K562 (cell line): ENCODE data around the gene ATAD3C. TPM values are rescaled to one million over a fixed set of nuclear protein-coding genes. Genes with fewer than 3 reads are reported as not detected.

Source experiments
- ATAC-seq: fragments of 200-7000 bp; cut with Tn5 transposase; 3 replicates; pipeline ENCODE4 v1.9.1; 2020; ENCODE audit warnings: moderate library complexity
- BruUV-seq: library from RNA; stranded (reverse); fragments of 400-500 nt; replicated peaks from 2 replicates; lab custom pipeline; 2021; lab: Mats Ljungman, UMichigan
- CTCF ChIA-PET: fragments of 300-600 bp; formaldehyde crosslinking; extraction: SDS; loops from one replicate; lab custom pipeline; 2021; ENCODE audit warnings: low intra/inter-chr PET ratio; lab: Yijun Ruan, JAX
- POLR2A ChIA-PET: fragments of 300-600, 350-650 bp; sonication (Branson Sonifier 250); formaldehyde crosslinking; extraction: SDS; loops from one replicate; lab custom pipeline; 2021; ENCODE audit warnings: antibody characterized with exemption, inconsistent platforms; lab: Yijun Ruan, JAX
- DNase-seq, 4 experiments: peaks; one replicate each; pipeline versions ENCODE4 v3.0.0 to v3.0.0-alpha.2; 2011 to 2018; ENCODE audit warnings: low spot score in 3 of 4, mixed read lengths in 3 of 4; ENCODE audit errors: extremely low read depth in 1 of 4
- FAIRE-seq: peaks from 2 replicates; lab custom pipeline; 2011; peaks lifted over from hg19 to GRCh38; lab: Jason Lieb, UNC
- H2AFZ ChIP-seq: 2 replicates; pipeline ENCODE4 v1.6.0; 2011; ENCODE audit warnings: low read depth, low read length, control low read depth, inconsistent platforms
- H3K27ac ChIP-seq: fragments of 200-600 bp; 3 replicates; pipeline ENCODE4 v1.8.0; 2011; ENCODE audit warnings: low read depth, mild to moderate bottlenecking, control low read depth, inconsistent platforms, low read length, moderate library complexity, mixed read lengths; ENCODE audit errors: extremely low read depth
- H3K27me3 ChIP-seq, 2 experiments: fragments of 300-600 bp in 1 of 2; 2 replicates in 1 of 2; 3 replicates in 1 of 2; pipeline versions ENCODE4 v1.6.0 to v1.8.0; 2011; ENCODE audit warnings: inconsistent platforms in 2 of 2, low read length in 2 of 2, mild to moderate bottlenecking in 1 of 2, mixed read lengths in 1 of 2, moderate library complexity in 1 of 2; ENCODE audit not compliant: control insufficient read depth in 2 of 2, insufficient read depth in 2 of 2
- H3K36me3 ChIP-seq: fragments of 300-600 bp; 3 replicates; pipeline ENCODE4 v1.8.0; 2011; ENCODE audit warnings: mild to moderate bottlenecking, low read length, inconsistent platforms; ENCODE audit not compliant: control insufficient read depth, insufficient read depth
- H3K4me1 ChIP-seq, 2 experiments: fragments of 200-600 bp in 1 of 2; replicated peaks in 1 of 2; 2 replicates in 1 of 2; 3 replicates in 1 of 2; pipeline versions ENCODE4 v1.5.1 to v1.8.0; 2011; ENCODE audit warnings: inconsistent platforms in 2 of 2, low read length in 2 of 2, mild to moderate bottlenecking in 1 of 2, mixed read lengths in 1 of 2, moderate library complexity in 1 of 2; ENCODE audit not compliant: control insufficient read depth in 2 of 2, insufficient read depth in 2 of 2
- H3K4me2 ChIP-seq: 2 replicates; pipeline ENCODE4 v1.6.1; 2011; ENCODE audit warnings: low read length, control low read depth, inconsistent platforms, mixed read lengths; ENCODE audit not compliant: insufficient read depth
- H3K4me3 ChIP-seq: fragments of 200-600 bp; sonication (generic), shearing (Covaris generic); 2 replicates; pipeline ENCODE4 v1.5.1; 2016; ENCODE audit warnings: control low read depth, inconsistent platforms
- H3K79me2 ChIP-seq: fragments of 200-600 bp; 3 replicates; pipeline ENCODE4 v1.8.0; 2011; ENCODE audit warnings: low read length, inconsistent platforms; ENCODE audit not compliant: control insufficient read depth, insufficient read depth
- H3K9ac ChIP-seq, 2 experiments: 2 replicates each; pipeline versions ENCODE4 v1.6.0 to v1.6.1; 2011; ENCODE audit warnings: low read depth in 2 of 2, low read length in 2 of 2, control low read depth in 1 of 2, inconsistent platforms in 1 of 2, mild to moderate bottlenecking in 1 of 2, mixed read lengths in 1 of 2; ENCODE audit not compliant: insufficient read depth in 1 of 2
- H3K9me1 ChIP-seq: one replicate; pipeline ENCODE4 v1.6.0; 2011; ENCODE audit warnings: inconsistent platforms, mild to moderate bottlenecking, low read length, moderate library complexity; ENCODE audit not compliant: control insufficient read depth, insufficient read depth
- H3K9me3 ChIP-seq: replicated peaks from 2 replicates; pipeline ENCODE4 v1.5.1; 2011; ENCODE audit warnings: low read depth, low read length, inconsistent platforms; ENCODE audit not compliant: control insufficient read depth, insufficient read depth
- H4K20me1 ChIP-seq: replicated peaks from 2 replicates; pipeline ENCODE4 v1.6.1; 2011; ENCODE audit warnings: low read length, inconsistent platforms, mixed read lengths; ENCODE audit not compliant: control insufficient read depth, insufficient read depth
- ARHGAP35 ChIP-seq: fragments of 450-650 bp; IDR thresholded peaks from 2 replicates; pipeline ENCODE4 v1.6.1; 2018; ENCODE audit not compliant: partially characterized antibody
- CCAR2 ChIP-seq: fragments of 200-400 bp; formaldehyde crosslinking; IDR thresholded peaks from 2 replicates; pipeline ENCODE4 v1.6.1; 2017; ENCODE audit warnings: mild to moderate bottlenecking, low read depth, low read length
- E2F8 ChIP-seq: fragments of 450-650 bp; IDR thresholded peaks from 2 replicates; pipeline ENCODE4 v1.7.1; 2018; ENCODE audit warnings: mild to moderate bottlenecking, low read depth; ENCODE audit not compliant: partially characterized antibody
- EP300 ChIP-seq: IDR thresholded peaks from 2 replicates; pipeline ENCODE4 v1.6.1; 2012; ENCODE audit warnings: low read length, improper control_type of control experiment
- HIVEP1 ChIP-seq: fragments of 250-450 bp; sonication (Bioruptor Pico); IDR thresholded peaks from 2 replicates; pipeline ENCODE4 v1.4.0; 2020; ENCODE audit warnings: mild to moderate bottlenecking
- HNRNPL ChIP-seq: fragments of 200-400 bp; formaldehyde crosslinking; IDR thresholded peaks from 2 replicates; pipeline ENCODE4 v1.6.1; 2017; ENCODE audit warnings: low read depth, mild to moderate bottlenecking, low read length
- ILK ChIP-seq: fragments of 450-650 bp; IDR thresholded peaks from 2 replicates; pipeline ENCODE4 v1.6.1; 2016; ENCODE audit warnings: missing genetic modification characterization, low read depth, mild to moderate bottlenecking, missing compliant biosample characterization, moderate library complexity, borderline replicate concordance
- NFIC ChIP-seq: fragments of 450-650 bp; IDR thresholded peaks from 2 replicates; pipeline ENCODE4 v1.6.1; 2017; ENCODE audit warnings: mild to moderate bottlenecking, inconsistent platforms
- POLR2A ChIP-seq: fragments of 450-650 bp; conservative IDR thresholded peaks from 2 replicates; pipeline ENCODE4 v1.6.1; 2016
- RBM22 ChIP-seq: fragments of 200-400 bp; formaldehyde crosslinking; IDR thresholded peaks from 2 replicates; pipeline ENCODE4 v1.6.1; 2018; ENCODE audit warnings: low read length, low read depth; ENCODE audit not compliant: poor library complexity, severe bottlenecking
- SIN3A ChIP-seq, 2 experiments: fragments of 150-350 bp in 1 of 2; IDR thresholded peaks; 2 replicates each; pipeline ENCODE4 v1.6.1; 2011 to 2016; ENCODE audit warnings: borderline replicate concordance in 2 of 2, low read depth in 2 of 2, low read length in 2 of 2, mild to moderate bottlenecking in 2 of 2, moderate library complexity in 2 of 2; ENCODE audit not compliant: control insufficient read depth in 1 of 2
- SNAPC5 ChIP-seq: fragments of 250-450 bp; sonication (Bioruptor Pico); IDR thresholded peaks from 2 replicates; pipeline ENCODE4 v1.8.0; 2021; ENCODE audit warnings: moderate library complexity, mild to moderate bottlenecking, inconsistent platforms
- SUPT5H ChIP-seq: fragments of 450-650 bp; IDR thresholded peaks from 2 replicates; pipeline ENCODE4 v1.6.1; 2016
- TGIF2 ChIP-seq: sonication (generic); formaldehyde crosslinking; IDR thresholded peaks from 2 replicates; pipeline ENCODE4 v1.8.1; 2022; ENCODE audit warnings: mild to moderate bottlenecking, missing genetic modification reagents, moderate library complexity
- TSHZ1 ChIP-seq: fragments of 250-450 bp; sonication (Bioruptor Pico); IDR thresholded peaks from 2 replicates; pipeline ENCODE4 v1.4.0; 2020; ENCODE audit warnings: mild to moderate bottlenecking, moderate library complexity
- WGBS: fragments of 100-300 bp; shearing (Covaris generic); methylation state at CpG from one replicate; pipeline ENCODE4 v1.1.6; 2016; ENCODE audit warnings: low coverage, mixed read lengths; ENCODE audit not compliant: insufficient coverage; ENCODE audit errors: missing lambda C conversion rate; 5-methylcytosine and 5-hydroxymethylcytosine counted together
- in situ Hi-C: fragments of 300-500 bp; cut with MboI; formaldehyde crosslinking; loops from 4 replicates; pipeline ENCODE4 v1.15.0; 2018; ENCODE audit warnings: inconsistent platforms, mixed read lengths
- intact Hi-C: fragments of 100-400 bp; cut with micrococcal nuclease; formaldehyde crosslinking; loops from 2 replicates; pipeline ENCODE4 v1.14.2; 2022
- polyA plus RNA-seq, 8 experiments: library from polyadenylated mRNA; depleted of rRNA in 4 of 8; stranded (reverse) in 5 of 8; unstranded in 3 of 8; fragments of >200 nt; fragmentation: Nextera tagmentation in 2 of 8; fragmentation: Illumina TruSeq in 1 of 8; extraction: Ambion mirVana in 2 of 8; extraction: Trizol in 1 of 8; gene quantifications; 2 replicates each; pipeline versions ENCODE4 v1.2.1 to v1.2.3, GENCODE V29; 2011 to 2014; ENCODE audit warnings: inconsistent platforms in 1 of 8, missing spikeins in 1 of 8
- total RNA-seq, 7 experiments: library from RNA; depleted of rRNA in 6 of 7; stranded (reverse); fragments of >200 nt in 6 of 7; fragmentation: Illumina TruSeq in 2 of 7; extraction: Trizol in 2 of 7; gene quantifications; 2 replicates each; pipeline versions ENCODE4 v1.2.1 to v1.2.3, GENCODE V29; 2011 to 2021; ENCODE audit warnings: low replicate concordance in 1 of 7

The ATAD3C gene
- total and polyA plus RNA-seq, 9 of the 15 experiments (the other 6 are each of a cell fraction or from before 2014, with no cell fraction given) = 0.03 to 0.18 TPM; not detected in 7

- in situ Hi-C loops (no loop called here), intact Hi-C loops (no loop called here)
- Histone ChIP-seq H3K9me3 (no peaks in the 10 kb centered on the region), H2AFZ (no peak overlapping the region), H3K36me3 (peaks cover 71% of the 10 kb centered on the region), H3K9me1 (no peaks in the 10 kb centered on the region), H3K27ac (no peak overlapping the region), H3K9ac (no peak overlapping the region; a peak in 1 of 4 replicates), H3K4me1 (peaks cover 0 to 18% of the 10 kb centered on the region in 2 experiments; a peak in 1 of 5 replicates), H3K27me3 (no peaks in the 10 kb centered on the region; a peak in 2 of 5 replicates), H3K4me3 (no peak overlapping the region), H3K4me2 (no peak overlapping the region), H3K79me2 (peaks cover 26% of the 10 kb centered on the region), H4K20me1 (no peaks in the 10 kb centered on the region)
- CTCF ChIA-PET = no interaction called here
- ATAC-seq (no peak), DNase-seq (peak in 1 of 4 experiments; percentile 35), FAIRE-seq (no peak)
- no TSS peak for BruUV-seq
- 95% methylated on average over 37 of the region's 42 CpGs for WGBS
- POLR2A ChIA-PET = no interaction called here
- TF ChIP-seq RBM22 = peak; percentile 61
- TF ChIP-seq TGIF2 (CRISPR knock-in tag) = no peak
- TF ChIP-seq TSHZ1 (CRISPR knock-in tag) = no peak
- TF ChIP-seq HIVEP1 = no peak
- peak; percentile 60 for TF ChIP-seq POLR2A
- no peak for TF ChIP-seq EP300
- no peak for TF ChIP-seq ARHGAP35
- TF ChIP-seq HNRNPL = peak; percentile 48; the same call in 1 of the 2 replicates
- TF ChIP-seq ILK (tag) = no peak
- peak; percentile 90 for TF ChIP-seq CCAR2
- TF ChIP-seq NFIC = 0 out of 2 replicates have a peak, but pooled peaks have one; percentile 9
- no peak for TF ChIP-seq E2F8
- TF ChIP-seq SNAPC5 (CRISPR knock-in tag) = no peak
- TF ChIP-seq SIN3A (IDR thresholded peaks at IDR 0.05; ENCODE audit: borderline replicate concordance in 2 of 2, control insufficient read depth in 1 of 2, low read depth in 2 of 2, low read length in 2 of 2) = no peak
- TF ChIP-seq SUPT5H = peak; percentile 62
These were observed 30.3 kb downstream of the ATAD3C start for GRCh38 chr1:1479547-1480487.
